Measurements from ENCODE around the gene DNAJA3. TPM values are rescaled to one million over a fixed set of nuclear protein-coding genes. Genes with fewer than 3 reads are reported as not detected.

Gene DNAJA3
- total and polyA plus RNA-seq, 2 of the 4 experiments (the other 2 are of a cell fraction), result 38.0 to 40.2 TPM

- TF ChIP-seq RAD21 (IDR thresholded peaks at IDR 0.05; ENCODE audit: low read length) (no peak), MAFK (IDR thresholded peaks at IDR 0.05; ENCODE audit: low read depth, low read length) (no peak; the same call in 1 of the 2 replicates), NFE2L2 (IDR thresholded peaks at IDR 0.05; ENCODE audit: low read depth, low read length) (no peak), BHLHE40 (IDR thresholded peaks at IDR 0.05; ENCODE audit: low read depth, low read length) (peak; percentile 32; the same call in 1 of the 2 replicates), CTCF (conservative IDR thresholded peaks at IDR 0.05; ENCODE audit: low read depth, low read length) (no peak)
Observed at GRCh38 chr16:4376126-4376892, 49.4 kb upstream of the DNAJA3 start (continued).
